ENCODE results near the gene DNAH10.
"Not testable (repeated sequence)": the region's sequence is repeated elsewhere in the genome, so short reads cannot be mapped to it uniquely, and the experiment has no call there.

The DNAH10 gene

DNA sequence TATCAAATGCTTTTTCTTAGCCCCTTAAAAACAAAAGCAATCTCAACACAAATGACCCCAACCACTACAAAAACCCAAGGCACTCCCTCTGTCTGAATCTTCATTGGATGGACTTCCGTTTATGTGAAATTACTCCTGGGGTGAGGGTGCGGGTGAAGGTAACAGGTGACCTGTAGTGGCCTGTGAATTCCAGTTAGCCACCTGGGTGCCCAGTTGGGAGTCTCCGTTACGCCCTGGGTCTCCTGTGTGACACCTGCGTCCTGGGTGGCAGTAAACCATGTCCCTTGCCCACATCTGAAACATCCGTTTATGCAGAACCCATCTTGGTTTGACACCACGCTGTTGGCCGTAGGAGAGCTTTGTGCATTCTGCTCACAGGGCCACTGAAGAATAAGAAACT is 148.0 kb downstream of the DNAH10 start:
- no peak for DNase-seq

DNA sequence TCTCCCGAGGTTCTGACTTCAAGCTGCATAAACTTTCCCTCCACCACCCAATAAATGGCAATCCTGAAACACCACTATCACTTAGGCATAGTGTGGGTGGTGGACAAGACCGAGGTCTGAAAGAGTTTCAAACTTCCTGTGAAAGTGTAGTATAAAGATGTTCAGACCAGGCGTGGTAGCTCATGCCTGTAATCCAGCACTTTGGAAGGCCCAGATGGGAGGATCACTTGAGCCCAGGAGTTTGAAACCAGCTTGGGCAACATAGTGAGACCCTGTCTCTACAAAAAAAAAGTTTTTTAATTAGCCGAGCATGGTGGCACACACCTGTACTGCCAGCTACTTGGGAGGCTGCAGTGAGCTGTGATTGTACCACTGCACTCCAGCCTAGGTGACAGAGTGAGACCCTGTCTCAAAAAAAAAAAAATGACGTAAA is 148.7 kb downstream of the DNAH10 start:
- DNase-seq, result no peak

DNA sequence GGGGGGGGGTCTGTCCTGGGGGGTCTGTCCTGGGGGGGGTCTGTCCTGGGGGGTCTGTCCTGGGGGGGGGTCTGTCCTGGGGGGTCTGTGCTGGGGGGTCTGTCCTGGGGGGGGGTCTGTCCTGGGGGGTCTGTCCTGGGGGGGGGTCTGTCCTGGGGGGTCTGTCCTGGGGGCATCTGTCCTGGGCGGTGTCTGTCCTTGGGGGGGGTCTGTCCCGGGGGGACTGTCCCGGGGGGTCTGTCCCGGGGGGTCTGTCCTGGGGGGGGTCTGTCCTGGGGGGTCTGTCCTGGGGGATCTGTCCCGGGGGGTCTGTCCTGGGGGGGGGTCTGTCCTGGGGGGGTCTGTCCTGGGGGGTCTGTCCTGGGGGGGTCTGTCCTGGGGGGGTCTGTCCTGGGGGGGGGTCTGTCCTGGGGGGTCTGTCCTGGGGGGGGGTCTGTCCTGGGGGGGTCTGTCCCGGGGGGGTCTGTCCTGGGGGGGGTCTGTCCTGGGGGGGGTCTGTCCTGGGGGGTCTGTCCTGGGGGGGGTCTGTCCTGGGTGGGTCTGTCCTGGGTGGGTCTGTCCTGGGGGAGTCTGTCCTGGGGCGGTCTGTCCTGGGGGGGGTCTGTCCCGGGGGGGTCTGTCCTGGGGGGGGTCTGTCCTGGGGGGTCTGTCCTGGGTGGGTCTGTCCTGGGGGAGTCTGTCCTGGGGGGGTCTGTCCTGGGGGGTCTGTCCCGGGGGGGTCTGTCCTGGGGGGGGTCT is 149.7 kb downstream of the DNAH10 start:
- DNase-seq, result not testable (repeated sequence)

DNA sequence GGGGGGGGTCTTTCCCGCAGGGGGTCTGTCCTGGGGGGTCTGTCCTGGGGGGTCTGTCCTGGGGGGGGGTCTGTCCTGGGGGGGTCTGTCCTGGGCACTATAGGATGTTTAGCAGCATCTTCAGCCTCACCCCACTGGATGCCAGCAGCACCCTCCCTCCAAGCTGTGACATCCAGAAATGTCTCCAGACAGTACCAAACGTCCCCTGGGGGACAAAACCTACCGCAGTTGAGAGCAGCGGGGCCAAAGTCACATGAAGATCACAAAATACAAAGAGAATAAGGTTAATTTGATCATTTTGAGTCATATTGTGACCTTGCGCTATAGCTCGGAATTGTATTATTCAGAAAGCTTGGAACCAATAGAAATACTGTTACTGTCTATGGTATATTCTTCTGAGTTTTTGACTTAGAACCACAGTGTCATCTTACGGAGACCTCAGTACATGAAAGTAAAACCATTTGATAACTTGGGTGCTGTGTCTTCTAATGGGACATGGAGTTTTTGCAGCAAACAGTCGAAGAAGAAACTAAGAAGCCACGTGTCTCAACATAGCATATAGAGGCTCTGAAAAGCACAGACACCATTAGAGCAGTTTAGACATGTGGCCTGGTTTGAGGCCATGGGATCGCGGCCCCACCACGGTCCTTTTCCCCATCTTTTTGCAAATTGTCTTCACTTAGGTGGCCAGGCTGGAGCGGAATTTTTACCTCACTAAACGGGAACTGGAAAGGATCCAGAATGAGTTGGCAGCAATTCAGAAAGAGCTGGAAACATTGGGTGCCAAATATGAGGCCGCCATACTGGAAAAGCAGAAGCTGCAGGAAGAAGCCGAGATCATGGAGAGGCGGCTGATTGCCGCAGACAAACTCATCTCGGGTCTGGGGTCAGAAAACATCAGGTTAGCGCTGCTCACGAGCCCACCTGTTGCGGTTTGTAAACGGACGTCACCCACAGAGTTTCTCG is 150.6 kb downstream of the DNAH10 start:
- peak; percentile 14 for DNase-seq

DNA sequence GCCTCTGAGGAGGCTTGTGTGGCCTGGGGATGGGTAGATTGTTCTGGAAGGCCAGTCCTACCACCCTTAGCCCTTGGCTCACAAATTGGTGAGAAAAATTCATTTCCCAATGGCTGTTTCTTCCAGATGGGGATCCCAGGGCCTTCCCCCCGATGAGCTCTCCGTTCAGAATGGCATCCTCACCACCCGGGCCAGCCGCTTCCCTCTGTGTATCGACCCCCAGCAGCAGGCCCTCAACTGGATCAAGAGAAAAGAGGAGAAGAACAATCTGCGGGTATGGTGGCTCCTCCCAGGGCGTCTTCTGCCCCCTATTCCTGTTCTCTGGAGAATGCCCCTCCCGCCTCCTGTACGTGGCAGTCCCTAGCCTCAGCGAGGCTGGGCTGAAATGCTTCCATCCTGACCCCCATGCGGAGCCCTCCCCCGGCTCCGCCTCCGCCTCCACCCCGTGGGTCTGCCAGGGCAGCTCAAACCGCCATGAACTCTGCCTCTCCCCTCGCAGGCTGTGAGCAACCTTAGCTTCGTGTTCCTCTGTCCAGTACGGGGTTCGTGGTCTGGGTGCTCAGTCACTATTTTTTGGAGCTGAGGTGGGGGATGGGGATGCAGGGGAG is 152.7 kb downstream of the DNAH10 start:
- DNase-seq, result no peak

DNA sequence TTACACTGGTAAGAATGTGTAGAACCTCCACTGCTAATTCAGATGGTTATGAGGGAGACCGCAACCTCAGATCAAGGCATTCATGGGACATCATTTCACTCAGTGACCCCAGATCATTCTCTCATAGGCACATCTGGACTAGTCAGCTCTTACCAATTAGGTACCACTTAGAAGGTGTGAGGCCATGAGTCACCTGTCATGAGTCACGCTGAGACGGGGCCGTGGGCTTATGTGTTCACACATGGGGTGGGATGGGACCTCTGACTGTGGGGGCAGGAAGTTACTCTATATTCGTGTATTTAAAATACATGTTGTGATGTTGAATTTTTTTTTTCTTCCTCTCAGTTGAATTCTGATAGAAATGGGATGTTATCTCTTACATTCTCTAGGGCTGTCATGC is 154.6 kb downstream of the DNAH10 start:
- no peak for DNase-seq

DNA sequence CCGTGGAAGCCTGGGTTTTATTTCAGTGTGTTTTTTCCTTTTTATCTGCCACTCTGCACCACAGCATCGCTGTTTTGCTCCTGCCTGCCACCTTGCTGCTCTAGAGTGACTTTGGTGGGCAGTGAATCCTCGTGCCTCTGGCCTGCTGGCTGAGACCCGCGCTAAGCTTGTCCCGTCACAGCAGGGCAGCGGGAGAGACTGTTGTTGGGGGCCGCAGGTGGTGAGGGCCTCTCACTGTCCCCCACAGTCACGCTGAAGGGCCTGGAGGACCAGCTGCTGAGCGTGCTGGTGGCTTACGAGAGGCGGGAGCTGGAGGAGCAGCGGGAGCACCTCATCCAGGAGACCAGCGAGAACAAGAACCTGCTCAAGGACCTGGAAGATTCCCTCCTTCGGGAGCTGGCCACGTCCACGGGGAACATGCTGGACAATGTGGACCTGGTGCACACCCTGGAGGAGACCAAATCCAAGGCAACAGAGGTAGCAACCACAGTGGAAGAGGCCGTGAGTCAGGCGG is 155.3 kb downstream of the DNAH10 start:
- no peak for DNase-seq

DNA sequence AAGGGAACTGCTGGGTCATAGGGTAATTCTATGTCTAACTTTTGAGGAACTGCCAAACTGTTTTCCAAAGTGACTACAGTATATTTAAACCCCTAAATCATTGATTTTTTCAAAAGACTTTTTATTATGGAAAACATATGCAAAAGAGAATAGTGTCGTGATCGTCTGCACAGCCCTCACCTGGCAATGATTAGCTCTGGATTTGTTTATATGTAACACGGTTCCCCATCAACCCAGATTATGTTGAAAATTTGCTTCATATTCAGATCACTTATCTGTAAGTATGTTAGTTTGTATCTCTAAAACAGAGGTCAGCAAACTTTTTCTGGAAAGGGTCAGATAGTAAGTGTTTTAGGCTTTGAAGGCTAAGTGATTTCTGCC is 157.9 kb downstream of the DNAH10 start:
- no peak for DNase-seq

DNA sequence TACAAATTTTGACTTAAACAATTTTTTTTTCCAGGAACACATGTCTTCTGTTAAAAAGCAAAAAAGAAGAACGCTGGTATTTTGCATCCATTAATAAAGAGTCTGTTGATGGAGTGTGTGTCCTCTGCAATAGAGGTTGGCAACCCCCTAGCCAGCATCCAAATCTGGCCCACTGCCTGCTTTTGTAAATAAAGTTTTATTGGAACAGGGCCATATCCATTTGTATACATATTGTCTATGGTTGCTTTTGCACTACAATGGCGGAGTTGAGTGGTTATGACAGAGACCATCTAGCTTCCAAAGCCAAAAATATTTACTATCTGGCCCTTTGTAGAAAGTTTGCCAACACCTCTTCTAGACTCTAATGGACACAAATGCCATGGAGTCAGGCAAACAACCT is 160.9 kb downstream of the DNAH10 start:
- DNase-seq, result no peak

DNA sequence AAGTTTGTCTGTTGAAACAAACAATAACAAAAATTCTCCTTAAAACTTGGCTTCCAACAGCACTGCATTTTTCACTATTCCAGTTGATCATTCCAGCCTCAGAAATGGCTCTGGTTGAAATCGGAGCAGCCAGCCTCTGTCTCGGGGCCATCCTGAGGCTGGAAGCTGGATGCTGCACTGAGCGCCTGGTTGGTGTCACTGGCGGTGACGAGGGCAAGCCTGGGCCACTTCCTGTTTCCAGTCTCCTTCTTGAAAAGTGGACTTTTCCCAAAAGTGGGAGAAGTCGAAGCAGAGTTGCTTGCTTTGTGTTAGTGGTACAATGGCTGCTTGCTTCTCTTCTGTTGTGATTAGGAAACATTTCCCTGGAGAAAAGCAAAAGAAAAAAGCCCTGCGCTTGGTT is 161.8 kb downstream of the DNAH10 start:
- no peak for DNase-seq

DNA sequence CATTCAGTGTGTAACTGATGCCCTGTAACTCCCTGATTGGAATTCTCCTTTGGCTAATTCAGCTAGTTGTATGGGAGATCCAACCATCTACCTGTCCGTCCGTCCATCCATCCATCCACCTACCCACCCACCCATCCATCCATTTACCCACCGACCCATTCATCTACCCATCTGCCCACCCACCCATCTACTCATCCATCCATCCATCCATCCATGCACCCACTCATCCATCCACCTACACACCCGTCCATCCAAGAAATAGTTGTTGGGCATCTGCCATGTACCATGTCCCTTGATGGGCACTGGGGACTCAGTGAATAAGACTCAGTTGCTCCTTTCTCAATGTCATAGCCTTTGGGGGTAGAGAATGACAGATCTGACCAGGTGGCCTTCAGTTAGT is 162.4 kb downstream of the DNAH10 start:
- no peak for DNase-seq

DNA sequence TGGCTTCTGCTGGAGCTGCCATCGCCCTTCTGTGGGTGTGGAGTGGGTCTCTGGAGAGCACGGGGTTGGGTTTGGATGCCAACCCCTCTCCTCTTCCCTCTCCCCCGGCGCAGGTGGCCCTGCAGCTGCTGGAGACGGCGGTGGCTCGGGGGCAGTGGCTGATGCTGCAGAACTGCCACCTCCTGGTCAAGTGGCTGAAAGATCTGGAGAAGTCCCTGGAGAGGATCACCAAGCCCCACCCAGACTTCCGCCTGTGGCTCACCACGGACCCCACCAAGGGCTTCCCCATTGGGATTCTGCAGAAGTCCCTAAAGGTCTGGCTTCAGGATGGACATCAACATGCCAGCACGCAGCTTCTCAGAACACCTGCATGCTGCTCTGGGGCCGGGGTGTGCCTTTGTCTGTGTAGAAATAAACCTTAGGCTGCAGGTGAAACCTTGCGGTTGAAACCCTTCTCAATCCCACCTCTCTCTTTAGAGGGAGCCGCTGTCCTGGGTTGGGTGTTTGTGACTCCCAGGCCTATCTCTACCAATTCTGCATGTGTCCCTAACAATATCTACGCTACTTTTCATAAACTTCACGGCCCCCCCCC is 166.3 kb downstream of the DNAH10 start:
- DNase-seq, result peak; percentile 35

DNA sequence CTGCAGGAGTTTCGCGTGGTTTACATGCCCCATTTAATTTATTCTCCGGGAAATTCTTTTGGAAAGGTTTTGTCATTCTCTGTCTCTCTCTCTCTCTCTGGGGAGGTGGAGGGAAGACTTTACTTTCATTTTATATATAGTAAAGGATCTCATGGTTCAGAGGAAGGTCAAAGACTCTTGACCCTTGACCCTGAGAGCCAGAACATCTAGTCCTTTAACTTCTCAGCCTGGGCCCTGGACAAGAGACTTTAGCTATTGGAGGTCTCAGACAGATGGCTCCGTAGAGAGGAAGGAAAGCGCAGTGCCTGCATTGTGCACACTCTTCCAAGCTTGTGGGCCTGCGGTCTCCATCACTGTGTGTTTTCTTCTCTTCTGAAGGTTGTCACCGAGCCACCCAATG is 166.8 kb downstream of the DNAH10 start:
- no peak for DNase-seq

DNA sequence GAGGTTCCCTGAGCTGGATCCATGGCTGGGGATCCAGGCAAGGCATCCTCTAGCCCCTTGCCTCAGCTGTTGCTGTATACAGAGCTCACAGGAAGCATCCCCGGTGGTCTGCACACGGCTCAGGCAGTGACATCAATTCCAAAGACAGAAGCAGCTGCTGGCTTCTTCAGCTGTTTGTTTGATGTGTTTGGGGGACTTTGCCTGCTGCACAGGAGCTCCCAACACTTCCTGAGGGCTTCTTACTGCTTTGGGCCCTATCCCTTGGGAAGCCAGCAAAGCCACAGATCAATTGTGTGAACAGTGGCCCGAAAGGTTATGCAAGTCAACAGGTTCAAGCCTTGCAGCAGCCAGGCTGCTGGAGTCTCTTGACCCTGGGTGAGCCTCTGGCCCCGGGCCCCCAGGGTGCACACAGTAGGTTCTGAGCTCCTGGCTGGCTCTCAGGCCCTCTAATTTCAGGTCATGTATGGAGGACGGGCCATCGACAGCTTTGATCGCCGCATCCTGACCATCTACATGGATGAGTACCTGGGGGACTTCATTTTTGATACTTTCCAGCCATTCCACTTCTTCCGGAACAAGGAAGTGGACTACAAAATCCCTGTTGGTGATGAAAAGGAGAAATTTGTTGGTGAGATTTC is 168.0 kb downstream of the DNAH10 start:
- no peak for DNase-seq

DNA sequence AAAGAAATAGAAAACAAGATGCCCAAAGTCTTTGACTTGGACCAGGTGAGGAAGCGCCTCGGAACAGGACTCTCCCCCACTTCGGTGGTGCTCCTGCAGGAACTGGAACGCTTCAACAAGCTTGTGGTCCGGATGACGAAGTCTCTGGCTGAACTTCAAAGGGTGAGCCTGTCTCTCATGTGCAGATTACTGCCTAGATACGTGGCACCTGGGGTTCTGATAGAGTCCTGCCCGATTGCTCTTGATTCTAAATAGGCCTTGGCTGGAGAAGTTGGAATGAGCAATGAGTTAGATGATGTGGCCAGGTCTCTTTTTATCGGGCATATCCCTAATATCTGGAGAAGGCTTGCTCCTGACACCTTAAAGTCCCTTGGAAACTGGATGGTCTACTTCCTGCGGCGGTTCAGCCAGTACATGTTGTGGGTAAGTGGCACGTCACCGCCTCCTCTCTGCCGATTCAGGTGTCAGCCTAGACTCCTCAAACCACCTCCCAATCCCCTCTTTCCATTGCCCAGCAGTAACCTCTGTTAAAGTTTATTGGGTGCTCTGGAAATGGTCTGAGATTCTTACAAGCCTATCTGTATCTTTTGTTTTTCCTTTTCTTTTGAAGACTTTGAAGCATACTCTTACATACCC is 169.7 kb downstream of the DNAH10 start:
- no peak for DNase-seq

DNA sequence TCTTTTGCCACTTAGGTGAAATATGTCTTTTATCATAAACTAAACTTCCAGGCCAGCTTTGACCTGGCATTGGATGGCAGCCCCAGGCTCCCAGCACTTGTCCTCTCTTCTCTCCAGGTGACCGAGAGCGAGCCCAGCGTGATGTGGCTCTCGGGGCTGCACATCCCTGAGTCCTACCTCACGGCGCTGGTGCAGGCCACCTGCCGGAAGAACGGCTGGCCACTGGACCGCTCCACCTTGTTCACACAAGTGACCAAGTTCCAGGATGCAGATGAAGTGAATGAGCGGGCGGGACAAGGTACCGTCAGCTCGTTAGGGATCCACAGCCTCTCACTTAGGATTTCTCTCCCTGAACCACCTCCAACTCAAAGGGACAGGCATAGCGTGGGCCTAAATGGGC is 171.1 kb downstream of the DNAH10 start:
- no peak for DNase-seq

DNA sequence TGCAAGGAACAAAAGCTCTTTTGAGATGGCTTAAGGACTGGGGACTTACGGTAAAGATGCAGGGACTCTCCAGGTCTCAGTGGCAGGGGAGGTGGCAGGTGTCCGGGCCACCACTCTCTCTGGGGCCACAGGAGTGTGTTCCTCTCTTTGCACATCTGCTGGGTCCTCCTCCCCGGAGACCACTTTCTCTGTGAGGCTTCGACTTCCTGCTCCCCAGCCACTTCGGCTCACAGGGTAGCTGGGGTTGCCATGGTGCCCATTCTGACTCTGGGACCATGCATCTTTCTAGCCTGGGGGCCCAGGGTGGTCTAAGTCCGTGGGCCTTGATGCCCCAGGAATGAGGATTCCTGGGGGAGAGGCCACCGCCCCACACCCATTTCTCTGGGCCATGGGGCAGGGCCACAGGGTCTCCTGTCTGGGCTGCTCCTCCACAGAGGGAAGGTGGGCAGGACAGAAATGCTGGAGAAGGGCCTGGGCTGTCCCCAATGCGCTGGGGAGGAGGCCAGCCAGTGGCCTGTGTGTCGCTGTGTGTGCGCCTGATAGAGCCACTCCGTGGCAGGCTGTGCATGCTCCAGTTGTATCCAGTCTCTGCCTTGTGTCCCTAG is 172.0 kb downstream of the DNAH10 start:
- no peak for DNase-seq

DNA sequence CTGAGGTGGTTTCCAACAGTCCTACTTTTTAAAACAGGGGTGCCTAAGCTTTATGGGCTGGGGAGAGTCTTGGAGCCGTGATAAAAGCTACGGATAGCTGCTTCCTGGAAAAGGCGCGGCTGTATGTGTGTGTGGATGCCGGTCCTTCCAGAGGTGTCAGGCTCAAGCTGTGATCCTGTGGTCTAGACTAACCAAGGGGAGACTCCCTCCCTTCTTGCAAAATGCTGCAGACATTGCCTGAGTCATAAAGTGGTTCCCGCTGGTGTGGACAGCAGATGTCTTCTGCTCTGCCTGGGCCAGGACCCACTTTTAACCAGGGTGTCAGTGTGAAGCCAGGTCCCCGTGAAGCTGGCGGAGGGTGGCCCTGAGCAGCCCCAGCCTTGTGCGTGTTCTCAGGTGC is 172.7 kb downstream of the DNAH10 start:
- DNase-seq, result no peak

DNA sequence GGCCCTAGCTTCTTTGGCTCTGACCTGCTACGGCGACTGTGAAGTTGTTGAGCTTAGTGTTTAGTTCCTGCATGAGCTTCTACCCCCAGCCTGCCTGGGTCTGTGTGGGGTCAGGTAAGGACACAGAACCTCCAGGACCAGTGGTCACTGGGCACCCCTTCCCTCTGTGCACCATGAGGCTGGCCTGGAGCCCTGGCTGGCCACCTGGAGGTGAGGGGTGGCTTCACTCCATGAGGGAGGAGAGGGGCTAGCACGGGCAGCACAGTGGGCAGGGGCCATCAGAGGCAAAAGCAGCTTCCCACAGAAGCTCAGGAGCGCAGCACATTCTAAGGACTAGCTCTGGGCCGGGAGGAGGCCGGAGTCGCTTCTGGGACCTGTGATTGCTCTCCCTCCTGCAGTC is 173.9 kb downstream of the DNAH10 start:
- DNase-seq, result no peak

DNA sequence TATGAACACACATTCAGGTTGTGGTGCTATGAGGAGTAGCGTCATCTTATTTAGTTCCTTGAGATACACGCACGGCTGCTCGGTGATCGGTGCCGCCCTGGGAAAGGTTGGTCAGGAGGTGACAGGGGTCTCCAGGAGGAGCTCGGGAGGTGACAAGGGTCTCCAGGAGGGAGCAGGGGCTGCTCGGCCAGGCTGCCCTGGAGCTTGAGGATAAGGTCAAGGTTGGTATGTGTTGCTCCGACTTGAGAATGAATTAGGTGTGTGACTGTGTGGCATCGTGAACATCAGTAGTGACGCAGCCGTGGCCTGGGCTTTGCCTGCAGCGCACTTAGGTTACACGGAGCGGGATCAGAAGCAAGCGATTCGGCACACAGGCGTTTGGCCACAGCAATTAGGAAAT is 174.4 kb downstream of the DNAH10 start:
- no peak for DNase-seq

DNA sequence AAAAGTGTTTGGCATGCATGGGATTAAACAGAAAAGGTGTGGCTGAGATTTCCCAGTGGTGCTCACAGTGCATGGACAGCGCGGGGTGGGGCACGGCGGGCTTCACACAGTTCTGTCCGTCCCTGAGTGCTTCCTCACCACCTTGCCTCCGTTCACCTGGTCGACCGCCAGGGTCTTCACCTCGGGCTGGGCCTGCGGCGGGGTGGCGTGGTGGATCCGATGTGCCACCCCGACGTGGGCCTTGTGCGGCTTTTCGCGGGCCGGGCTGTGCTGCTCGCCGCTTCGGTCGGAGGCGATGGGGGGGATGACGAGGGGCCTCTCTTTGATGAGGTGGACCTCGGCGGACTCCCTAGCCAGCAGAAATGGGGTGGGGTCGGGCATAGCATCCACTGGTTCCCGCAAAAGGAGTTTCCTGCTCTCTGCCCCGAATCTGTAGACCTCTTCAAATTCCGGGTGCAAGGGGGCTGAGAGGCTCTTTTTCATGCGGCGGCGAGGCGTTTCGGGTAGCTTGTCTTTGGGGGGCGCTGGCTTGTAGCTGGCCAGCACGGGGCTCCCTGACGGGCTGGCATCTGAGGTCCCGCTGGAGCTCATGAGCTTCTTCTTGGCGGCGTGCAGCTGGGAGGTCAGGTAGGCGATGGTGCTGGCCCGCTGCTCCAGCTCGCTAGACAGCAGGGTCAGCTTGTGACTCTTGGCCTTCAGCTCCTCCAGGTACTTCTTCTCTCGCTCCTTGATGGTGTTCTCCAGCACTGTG is 175.0 kb downstream of the DNAH10 start:
- DNase-seq, result no peak

Data from NCI-H1092 (cell line).